T-helper 22 cell (primary cell): ENCODE results near the gene TAC3.
"Not testable (repeated sequence)": the region's sequence is repeated elsewhere in the genome, so short reads cannot be mapped to it uniquely, and the experiment has no call there.

ENCODE experiments used
- DNase-seq: peaks from one replicate; pipeline ENCODE4 v3.0.0-alpha.2; 2020; ENCODE audit warnings: low read depth

TAC3 gene

DNA sequence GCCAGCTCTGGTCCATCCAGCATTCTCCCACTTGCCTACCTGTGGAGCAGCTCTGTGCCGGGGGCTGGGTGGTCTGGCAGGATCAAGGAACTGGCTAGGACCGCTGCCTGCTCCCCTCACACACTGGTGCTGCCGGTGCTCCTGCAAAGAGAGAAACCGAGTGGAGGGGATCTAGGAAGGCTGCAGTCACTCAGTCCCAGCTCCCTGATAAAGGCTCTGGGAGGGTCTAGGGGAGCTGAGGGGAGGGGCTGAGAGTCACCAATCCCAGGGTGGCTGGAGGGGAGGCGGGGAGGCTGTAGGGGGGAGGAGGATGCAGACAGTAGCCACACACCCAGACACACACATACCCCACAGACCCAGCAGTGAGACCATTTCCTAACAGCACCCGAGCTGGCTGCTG, at the start of gene TAC3:
Gene TAC3, minus strand, starts transcription at position 182 of the 400 bp plus-strand sequence. CDS start 732 bp downstream, outside the sequence.
- no peak for DNase-seq

DNA sequence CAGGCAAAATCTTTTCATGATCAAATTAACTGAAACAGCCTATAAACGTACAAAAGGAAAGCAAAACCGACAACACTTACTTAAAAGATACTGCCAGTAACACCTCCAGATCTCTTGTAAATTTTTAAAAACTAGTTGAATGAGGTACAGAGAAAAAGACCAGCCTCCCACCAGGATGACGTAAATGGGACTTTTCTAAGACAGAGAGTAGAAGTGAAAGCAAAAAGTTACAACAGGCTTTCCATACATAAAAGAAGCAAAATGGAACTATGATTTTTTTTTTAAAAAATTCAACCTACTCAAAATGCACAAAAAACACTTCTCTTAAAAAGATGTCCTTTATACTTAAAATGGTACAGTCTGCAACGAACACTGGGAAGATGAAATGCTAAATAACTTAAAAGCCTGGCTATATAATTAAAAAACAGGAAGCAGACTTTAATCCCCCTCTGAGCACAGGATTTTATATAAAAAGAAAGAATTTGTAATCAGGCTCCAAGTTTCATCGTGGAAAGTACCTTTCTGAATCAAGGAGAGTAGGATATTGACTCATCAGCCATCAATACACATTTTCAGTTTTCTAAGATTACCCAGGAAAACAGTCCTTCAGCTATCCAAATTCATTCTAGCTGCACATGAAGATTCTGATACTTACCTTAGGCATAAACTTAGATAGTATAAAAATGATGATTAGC, 47.8 kb upstream of the TAC3 start:
- peak; percentile 19 for DNase-seq

DNA sequence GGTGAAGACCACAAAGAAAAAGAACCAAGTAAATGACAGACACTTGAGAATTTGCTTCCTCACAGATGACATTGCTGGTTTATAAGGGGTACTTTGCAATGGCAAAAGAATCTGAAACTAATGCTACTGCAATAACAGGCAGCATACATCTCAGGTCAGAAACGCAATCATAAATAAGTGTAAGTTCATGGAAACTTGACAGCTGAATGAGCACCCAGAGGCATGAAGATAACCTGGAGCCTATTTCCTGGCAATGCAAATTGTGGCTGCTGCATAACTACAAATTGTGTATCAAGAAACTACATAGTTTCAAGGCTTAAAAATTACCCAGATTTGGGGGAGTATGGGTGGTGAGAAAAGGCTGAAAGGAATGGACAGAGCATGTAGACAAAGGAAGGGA, 42.1 kb upstream of the TAC3 start:
- DNase-seq: no peak

DNA sequence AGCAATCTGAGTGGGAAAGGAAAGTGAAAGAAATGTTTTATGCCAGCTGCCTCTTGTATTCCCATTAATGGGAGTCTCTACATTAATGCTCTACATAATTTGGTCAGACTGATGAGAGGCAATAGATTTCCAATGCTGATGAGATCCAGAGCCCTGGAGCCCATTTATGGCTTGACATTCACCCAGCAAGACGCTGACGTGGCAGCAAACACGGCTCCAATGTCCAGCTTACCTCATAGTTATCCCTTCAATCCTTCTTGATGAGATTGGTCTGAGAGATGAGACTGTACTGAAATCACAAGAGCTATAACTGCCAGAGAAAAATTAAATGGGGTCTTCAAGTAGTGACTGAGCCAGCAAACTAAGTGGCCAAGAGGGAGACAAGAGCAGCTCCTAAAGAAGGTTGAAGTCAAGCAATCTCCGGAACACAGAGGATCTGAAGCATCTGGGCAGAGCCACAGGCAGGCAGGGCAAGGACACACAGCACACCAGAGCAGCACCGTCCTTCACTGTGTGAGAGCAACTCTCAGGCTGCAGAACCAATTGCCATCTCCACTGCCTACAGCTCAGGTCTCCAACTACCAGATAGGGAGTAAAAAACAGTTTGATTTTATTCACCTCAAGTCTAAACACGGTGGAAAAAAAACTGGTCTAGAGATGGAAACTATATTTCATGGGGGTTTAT, 40.9 kb upstream of the TAC3 start:
- DNase-seq: no peak

DNA sequence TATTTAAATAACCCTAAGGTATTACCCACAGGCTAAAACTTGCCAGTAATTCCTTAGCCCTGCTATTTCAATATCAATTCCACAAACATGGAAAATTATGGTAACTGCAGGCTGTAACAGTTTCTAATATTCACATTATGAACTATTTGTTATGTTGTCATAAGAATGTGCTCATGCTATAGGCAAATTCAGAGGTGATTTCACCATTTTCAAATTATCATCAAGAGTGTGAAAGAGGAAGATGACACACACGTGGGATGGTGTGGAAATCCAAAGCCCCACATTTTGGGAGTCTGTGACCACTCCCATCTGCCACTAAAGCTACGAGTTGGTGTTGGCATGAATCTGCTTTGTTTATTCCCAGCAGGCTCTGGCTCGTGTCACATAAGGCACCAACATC, 39.5 kb upstream of the TAC3 start:
- no peak for DNase-seq

DNA sequence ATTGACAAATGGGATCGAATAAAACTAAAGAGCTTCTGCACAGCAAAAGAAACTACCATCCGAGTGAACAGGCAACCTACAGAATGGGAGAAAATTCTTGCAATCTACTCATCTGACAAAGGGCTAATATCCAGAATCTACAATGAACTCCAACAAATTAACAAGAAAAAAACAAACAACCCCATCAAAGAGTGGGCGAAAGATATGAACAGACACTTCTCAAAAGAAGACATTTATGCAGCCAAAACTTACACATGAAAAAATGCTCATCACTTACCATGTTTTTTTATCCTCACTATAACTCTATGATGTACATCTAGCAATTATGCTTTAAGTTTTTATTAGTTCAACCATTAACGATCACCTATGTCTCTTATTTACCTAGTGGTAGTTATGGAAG, 37.6 kb upstream of the TAC3 start:
- not testable (repeated sequence) for DNase-seq

DNA sequence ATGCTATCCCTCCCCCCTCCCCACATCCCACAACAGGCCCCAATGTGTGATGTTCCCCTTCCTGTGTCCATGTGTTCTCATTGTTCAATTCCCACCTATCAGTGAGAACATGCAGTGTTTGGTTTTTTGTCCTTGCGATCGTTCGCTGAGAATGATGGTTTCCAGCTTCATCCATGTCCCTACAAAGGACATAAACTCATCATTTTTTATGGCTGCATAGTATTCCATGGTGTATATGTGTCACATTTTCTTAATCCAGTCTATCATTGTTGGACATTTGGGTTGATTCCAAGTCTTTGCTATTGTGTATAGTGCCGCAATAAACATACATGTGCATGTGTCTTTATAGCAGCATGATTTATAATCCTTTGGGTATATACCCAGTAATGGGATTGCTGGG, 36.8 kb upstream of the TAC3 start:
- DNase-seq: not testable (repeated sequence)

DNA sequence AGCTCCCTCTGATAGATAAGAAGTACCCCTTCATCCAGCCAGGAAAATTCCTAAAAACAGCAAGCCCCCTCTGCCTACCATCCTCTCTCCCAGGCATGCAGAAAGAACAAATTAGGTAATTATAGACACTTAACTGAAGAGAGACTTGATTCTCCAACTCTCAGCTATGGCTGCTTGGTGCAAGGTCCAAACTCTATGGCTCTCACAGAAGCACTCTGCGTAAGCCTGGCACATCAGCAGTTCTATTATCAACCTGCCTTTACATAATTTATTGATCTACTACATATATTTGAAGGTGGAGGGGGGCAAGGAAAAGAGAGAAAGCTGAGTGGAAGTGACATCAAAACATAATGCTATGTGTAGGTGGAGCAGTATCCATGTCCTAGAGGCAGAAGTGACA, 34.7 kb upstream of the TAC3 start:
- no peak for DNase-seq

DNA sequence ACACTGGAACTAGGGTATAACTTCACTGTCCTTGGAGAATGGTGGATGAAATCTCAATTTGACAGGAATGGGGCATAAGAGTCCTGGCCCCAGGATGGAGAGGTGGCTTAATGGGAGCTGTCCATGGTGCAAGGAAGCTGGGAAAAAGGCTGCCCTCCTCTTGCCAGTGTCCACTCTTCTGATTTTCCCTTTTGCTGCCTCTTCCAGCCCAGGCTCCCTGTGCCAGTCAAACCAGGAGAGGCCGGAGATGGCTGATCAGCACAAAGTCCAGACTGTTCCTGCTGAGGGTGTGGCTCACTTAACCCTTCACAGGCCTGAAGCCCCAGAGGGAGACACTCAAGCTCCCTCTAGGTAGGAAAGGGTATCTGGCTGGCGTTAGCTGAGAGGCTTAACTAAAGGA, 33.6 kb upstream of the TAC3 start, which contains the start of gene MYO1A:
Gene MYO1A, minus strand, starts transcription at position 240 of the 400 bp plus-strand sequence. CDS start 1,806 bp downstream, outside the sequence.
- DNase-seq: no peak

DNA sequence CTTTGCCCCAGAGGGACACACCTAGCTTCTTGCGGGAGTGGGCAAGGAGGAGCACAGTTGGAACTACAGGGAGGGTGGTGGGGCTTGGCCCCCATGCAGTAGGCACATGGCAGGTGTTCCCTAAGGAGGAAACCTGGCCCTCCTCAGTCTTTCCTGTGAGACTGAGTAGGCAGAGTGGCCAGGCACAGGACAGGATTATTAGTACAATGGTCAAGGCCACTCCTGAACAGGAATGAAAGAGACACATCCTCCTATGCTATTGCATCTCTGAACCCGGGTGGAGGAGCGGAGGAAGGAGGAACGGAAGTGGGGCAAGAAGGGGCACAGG, 32.8 kb upstream of the TAC3 start:
- no peak for DNase-seq

DNA sequence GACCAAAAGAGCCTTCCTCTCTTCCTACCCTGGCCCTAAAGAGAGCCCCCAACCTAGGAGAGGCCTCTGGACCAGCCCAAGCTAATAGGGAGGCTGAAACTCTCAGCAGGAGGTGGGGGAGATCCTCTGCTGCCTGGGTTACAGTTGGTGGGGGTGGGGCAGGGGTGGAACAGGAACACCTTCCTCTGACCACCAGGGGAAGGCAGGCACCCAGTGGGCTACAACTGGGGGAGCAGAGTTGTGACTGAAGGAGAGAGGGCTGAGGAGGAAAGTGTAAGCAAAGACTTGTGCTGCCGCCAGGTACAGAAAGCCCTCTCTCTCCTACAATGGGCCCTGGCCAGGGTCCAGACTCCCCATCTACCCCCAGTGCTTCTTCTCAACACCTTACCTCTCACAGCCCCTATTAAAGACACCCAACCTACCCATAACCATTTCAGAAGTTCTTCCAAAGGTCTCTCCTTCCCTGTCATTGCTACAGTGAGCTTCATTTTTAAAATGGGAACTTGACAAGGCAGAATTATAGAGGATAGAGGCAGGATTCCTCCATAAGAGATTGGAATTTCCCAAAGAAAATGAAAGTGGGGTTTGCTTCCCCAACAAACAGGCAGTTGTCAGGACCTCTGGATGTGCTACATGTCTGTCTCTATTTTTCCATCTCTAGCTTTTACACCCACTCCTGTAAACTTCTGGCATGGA, 32.2 kb upstream of the TAC3 start:
- no peak for DNase-seq

DNA sequence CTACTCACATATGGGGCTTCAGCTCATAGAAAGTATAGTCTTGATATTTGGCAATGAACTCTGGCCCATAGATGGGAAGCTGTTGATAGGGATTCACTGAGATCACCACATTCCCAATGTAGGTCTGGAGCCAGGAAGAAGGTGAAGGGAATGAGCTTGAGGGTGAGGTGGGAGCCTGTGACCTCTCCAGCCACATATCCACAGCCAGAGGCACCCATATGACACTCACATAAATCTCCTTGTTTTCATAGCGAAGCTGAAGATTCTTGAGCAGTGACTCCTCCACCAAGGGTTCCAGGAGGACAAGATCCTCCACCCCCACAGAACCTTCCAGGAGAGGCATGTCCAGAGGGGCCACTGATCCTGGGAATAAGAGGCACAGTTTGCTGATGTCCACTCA, 31.7 kb upstream of the TAC3 start:
- no peak for DNase-seq

DNA sequence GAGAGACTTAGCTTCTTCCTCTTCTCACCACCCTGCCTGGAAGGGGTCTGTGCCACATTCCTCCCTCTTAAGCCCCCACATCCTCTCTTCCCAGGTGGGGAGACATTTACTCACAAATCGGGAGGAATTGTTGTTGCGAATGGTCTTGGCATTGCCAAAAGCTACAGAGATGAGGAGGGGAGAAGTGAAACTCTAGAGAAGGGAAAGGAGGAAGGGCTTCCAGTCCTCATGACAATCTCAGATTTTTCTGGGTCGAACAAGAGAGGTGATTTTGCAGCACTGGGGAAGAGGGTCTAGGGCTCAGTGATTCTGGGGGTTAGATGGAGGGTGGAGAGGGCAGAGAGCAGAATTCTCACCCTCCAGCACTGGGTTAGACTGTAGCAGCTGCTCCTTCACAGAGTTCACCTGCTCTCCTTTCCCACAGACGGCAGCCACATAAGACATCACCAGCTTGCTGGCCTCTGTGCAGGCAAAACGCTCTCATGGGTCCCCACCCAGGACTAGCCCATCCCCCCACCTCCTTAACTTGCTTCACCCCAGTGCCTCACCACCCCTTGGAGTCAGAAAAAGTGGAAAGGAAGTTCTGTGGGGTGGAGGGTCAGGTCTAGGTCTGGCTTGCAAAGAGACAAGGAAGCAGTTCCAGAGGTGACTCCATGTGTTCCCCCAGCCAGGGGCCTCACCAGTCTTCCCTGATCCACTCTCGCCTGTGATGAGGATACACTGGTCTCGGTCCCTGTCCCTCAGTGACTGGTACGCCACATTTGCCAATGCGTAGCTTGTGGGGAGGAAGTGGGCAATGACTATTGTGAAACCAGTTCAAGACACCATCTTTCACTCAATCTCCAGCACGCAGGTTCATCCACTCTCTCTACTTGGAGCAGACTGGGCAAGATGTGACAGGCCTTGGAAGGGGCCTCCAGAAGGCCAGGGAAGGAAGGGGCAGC, 30.9 kb upstream of the TAC3 start:
- DNase-seq: no peak

DNA sequence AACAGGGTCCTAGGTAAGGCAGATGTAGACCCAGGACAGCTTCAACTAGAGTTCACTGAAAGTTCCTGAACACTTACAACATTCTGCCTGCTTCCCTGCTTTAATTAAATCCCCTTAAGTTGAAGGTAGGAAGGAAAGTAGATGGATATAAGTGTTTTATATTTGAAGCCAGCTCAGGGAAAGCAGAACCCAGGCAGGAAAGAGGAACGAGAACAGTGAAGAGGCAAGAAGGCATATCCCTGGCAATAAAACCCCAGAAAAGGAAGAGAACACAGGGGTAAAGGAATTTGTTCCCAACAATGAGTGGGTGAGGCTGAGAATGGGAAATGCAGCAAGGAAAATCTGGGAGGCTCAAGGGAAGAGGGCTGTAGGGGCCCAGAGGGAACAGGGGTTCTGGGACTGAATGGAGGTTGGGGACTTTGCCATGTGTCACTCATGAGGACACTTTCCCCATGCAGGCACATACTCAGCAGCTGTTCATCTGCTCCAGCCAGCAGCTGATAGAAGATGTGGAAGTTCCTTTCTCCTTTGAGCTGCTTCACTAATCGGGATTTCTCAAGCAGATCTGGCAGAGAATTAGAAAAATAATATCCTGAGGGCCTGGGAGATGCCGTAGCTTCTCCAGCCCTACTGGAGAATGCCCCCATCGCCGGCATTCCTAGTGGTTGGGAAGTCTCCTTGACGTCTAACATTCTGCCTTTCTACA, 29.9 kb upstream of the TAC3 start:
- no peak for DNase-seq

DNA sequence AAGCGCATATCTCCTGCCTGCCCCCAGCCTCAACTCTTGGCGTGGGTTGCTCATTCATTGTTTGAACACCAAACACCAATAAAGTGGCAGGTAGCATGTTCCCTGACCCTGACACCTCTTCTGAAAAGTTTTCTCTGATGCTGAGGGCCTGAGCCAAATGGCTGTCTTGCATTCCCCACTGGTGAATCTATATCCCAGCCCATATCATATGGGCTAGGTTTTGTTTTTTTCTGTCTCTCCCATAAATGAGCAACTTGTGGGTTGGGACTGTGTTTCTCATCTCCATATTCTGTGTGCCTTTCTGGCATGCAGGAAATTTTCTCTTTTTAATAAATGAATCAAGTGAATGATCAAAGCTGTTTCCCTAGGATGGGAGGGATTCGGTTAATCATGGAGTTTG, 28.6 kb upstream of the TAC3 start:
- DNase-seq: no peak

DNA sequence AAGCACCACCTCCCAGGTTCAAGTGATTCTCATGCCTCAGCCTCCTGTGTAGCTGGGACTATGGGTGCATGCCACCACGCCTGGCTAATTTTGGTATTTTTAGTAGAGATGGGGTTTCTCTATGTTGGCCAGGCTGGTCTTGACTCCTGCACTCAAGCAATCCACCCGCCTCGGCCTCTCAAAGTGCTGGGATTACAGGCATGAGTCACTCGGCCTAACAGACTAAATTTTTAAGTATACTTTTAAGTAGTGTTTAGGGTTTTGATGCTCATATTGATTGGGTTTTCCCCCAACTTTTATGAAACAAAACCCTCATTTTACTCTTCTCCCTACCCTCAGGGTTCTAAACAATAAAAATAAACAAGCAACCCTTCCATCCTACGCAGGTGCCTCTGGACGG, 28.1 kb upstream of the TAC3 start:
- DNase-seq: no peak

DNA sequence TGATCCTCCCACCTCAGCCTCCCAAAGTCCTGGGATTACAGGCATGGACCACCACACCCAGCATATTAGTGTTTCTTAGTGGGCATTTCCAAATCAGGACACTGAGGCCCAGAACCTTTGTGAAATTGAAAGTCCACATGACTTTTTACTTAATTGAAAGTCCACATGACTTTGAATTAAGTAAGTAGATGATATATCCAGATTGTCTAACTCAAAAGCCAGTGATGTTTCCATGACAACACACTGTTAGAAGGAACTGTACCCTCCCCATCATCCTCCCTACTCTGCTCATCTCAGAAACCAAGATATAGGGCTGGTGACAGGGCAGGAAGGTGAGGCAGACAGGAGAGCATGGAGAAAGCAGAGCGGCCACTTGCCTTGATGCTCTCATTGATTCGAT, 26.4 kb upstream of the TAC3 start:
- no peak for DNase-seq

DNA sequence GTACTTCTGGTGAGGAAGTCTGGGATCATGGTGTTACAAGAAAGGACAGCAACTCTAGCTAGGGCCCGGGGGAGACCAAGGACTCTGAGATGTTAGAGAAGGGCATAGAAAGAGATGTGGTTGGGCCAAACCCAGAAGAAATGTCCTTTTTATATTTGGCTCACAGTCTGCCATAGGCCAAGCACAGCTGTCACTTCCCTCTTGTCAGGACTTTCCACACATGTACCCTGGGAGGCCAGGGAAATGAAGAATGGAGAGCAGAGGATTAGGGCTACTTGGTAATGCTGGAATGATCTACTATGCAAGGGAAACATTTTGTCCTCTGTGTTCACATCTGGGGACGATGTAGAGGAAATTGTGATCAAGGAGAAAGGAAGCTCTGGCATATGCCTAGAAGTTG, 24.4 kb upstream of the TAC3 start:
- DNase-seq: no peak

DNA sequence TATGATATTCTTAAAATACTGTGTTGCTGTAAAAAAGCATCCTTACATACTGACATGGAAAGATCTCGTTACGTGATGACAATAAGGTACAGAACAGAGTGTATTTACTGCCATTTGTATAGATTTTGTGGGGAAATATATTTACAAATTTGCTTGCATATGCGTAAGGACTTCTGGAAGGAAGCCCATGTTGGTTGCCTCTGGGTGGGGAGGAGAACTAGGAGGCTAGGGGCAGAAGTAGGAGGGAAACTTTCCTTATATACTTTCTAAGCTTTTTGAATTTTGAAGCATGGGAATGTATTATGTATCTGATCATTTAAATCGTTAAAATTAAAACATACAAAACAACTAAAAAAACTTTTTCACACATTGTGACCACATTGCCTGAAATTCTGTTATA, 23.9 kb upstream of the TAC3 start:
- no peak for DNase-seq

DNA sequence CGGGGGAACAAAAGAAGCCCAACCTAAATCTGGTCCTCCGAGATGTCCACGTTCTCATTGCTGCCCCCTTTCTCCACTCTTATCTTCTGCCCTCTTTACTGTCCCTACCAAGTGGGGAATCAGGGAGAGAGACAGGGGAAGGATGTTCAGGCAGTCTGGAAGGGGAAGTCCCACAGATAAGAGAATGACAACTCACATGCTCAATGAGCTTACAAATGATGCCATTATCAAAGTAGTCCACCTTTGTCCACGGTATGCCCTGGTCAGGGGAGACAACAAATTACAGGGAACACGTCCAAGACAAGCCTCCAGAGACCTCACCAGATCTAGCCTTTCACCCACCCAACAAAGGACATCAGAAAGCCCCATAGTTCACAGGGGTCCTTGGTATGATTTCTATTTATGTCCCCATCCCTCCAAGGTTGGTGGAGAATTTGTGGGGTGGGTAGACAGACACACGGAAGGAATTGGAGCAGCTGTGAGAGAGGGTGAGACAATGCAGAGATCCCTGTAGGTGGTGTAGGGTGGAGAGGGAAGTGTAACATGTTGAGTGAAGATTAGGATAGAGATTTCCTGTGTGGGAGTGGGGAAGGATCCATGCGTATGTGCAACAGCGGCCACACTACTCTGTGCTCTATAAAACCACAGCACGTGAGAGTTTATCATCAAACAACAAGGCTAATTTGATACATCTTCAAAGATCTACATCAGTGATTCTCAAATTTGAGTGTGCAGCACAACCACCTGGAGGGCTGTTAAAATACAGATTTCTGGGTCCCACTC, 22.9 kb upstream of the TAC3 start:
- DNase-seq: no peak

DNA sequence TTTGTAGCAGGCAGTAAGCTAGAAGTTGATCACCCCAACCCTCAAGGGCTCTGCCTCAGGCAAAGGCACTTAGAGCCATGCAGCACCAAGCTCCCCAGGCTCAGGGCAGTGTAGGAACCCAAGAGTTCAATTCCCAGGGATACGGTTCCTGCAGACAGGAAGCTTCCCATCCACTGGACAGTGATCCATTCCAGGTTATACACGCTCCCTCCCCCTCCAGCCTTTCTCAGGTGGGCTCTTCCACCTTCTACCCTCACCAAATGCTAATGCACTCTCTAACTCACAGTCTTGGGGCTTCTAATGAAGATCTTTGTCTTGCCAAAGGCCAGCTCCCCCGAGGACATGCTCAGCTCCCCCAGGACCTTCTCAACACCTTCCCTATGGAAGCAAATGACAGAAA, 20.9 kb upstream of the TAC3 start:
- DNase-seq: no peak
